ENCODE measurements around the gene SIPA1L3.
A peak's percentile ranks its signal among the peaks of the same experiment; 100 is the strongest.
"Not testable (repeated sequence)": the region's sequence is repeated elsewhere in the genome, so short reads cannot be mapped to it uniquely, and the experiment has no call there.

SIPA1L3 gene

DNA sequence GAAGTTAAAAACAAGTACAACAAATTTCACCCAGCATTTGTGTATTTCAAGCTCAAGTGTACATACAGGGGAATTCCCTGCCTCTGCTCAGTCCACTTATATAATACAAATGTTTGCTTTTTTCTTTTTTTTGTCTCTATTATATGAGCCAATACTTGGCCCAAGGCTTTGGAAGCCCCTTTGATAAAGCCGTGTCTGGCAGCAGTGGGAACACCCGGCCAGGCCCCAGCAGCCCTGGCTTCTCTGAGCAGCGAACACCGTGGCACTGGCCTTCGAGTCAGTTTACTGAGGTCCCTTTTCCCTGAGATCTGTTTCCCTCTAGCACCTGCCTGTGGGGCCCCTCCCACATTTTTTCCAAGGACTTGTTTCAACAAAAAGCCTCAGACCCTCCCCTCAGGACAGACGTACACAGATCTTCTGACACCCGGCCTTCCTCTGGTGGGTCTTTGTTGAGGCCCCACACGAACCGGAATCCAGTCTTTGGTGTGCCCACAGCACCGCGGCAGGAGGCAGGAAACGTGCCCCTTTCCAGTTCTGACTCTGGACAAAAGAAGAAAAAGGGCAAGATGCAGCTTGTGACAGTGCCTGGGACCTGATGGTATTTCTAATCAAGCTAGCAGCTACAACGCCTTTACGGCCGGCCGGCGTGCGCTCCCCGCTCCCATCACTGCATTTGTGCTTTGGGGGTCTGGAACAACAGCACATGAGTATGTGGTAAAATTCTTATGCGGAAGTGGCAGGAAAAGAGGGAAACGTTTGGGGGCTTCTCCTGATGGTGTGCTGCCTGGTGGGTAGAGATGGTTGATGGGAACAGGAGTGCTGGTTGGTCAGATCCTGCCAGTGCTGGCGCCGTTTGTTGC, 13.8 kb downstream of the SIPA1L3 start:
- H3K27me3 ChIP-seq, result no peaks in the 10 kb centered on the region
- TF ChIP-seq, protein P1, sequence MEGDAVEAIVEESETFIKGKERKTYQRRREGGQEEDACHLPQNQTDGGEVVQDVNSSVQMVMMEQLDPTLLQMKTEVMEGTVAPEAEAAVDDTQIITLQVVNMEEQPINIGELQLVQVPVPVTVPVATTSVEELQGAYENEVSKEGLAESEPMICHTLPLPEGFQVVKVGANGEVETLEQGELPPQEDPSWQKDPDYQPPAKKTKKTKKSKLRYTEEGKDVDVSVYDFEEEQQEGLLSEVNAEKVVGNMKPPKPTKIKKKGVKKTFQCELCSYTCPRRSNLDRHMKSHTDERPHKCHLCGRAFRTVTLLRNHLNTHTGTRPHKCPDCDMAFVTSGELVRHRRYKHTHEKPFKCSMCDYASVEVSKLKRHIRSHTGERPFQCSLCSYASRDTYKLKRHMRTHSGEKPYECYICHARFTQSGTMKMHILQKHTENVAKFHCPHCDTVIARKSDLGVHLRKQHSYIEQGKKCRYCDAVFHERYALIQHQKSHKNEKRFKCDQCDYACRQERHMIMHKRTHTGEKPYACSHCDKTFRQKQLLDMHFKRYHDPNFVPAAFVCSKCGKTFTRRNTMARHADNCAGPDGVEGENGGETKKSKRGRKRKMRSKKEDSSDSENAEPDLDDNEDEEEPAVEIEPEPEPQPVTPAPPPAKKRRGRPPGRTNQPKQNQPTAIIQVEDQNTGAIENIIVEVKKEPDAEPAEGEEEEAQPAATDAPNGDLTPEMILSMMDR (IDR thresholded peaks at IDR 0.05), result no peak
- peaks cover under 1 to 4% of the 10 kb centered on the region in 2 experiments for H3K4me1 ChIP-seq (ENCODE audit: control insufficient read depth in 1 of 2, insufficient read depth in 1 of 2, low read depth in 1 of 2, low read length in 1 of 2)
- H3K36me3 ChIP-seq, result peaks cover 4% of the 10 kb centered on the region
- H3K4me3 ChIP-seq (ENCODE audit: low read depth in 1 of 2, low read length in 1 of 2), result no peak overlapping the region
- no peaks in the 10 kb centered on the region for H3K9me3 ChIP-seq
- H3K27ac ChIP-seq, result no peak overlapping the region

DNA sequence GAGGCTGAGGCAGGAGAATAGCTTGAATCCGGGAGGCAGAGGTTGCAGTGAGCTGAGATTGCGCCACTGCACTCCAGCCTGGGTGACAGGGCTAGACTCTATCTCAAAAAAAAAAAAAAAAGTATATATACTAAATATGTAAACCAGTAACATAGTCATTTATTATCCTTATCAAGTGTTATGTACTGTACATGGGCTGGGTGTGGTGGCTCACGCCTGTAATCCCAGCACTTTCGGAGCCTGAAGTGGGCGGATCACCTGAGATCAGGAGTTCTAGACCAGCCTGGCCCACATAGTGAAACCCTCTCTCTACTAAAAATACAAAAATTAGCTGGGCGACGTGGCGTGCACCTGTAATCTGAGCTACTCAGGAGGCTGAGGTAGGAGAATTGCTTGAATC, 17.6 kb downstream of the SIPA1L3 start:
- not testable (repeated sequence) for H3K36me3 ChIP-seq; H3K27ac ChIP-seq; H3K4me3 ChIP-seq (ENCODE audit: low read depth in 1 of 2, low read length in 1 of 2); H3K27me3 ChIP-seq; H3K9me3 ChIP-seq
- H3K4me1 ChIP-seq (ENCODE audit: control insufficient read depth in 1 of 2, insufficient read depth in 1 of 2, low read depth in 1 of 2, low read length in 1 of 2), result peaks cover 38 to 42% of the 10 kb centered on the region in 2 experiments

DNA sequence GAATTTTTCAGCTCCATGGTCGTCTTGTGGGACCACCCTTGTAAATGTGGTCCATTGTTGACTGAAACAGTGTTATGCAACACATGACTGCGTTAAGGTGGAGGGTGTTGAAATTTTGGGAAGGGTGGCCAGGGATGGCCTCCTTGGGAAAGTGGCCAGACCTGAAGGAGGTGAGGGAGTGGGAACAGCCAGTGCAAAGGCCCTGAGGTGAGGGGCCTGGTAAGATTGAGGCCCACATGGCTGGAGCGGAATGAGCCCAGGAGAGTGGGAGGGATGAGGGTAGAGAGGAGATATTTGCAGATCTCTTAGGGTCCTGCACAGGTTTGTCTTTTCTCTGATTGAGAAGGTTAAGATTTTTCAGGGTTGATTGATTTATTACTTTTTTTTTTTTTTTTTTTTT, 18.2 kb downstream of the SIPA1L3 start:
- TF ChIP-seq, protein P1 (IDR thresholded peaks at IDR 0.05), result no peak
- Histone ChIP-seq H3K4me3 (ENCODE audit: low read depth in 1 of 2, low read length in 1 of 2) (no peak overlapping the region), H3K27ac (no peak overlapping the region), H3K9me3 (no peaks in the 10 kb centered on the region), H3K4me1 (ENCODE audit: control insufficient read depth in 1 of 2, insufficient read depth in 1 of 2, low read depth in 1 of 2, low read length in 1 of 2) (peaks cover 40 to 43% of the 10 kb centered on the region in 2 experiments), H3K27me3 (no peaks in the 10 kb centered on the region), H3K36me3 (peaks cover 4% of the 10 kb centered on the region)

DNA sequence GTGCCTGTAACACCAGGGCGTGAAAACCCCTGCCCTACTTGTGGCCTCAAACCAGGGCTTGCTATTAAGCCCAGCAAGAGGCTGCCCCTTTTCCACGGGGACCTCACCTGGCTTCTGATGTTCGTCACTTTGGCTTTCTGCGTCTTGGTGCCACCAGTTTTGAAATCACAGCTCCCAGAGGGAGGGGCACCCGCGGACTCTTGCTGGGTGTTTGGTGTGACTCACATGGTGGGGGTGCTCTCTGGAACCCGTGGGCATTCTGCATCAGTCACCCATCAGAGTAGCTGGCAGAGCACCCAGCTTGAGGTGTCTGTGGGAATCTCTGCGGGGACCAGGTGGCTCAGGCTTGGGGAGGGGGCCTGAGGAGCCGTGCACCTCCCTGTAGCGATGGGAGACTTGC, 19.2 kb downstream of the SIPA1L3 start:
- Histone ChIP-seq H3K4me3 (ENCODE audit: low read depth in 1 of 2, low read length in 1 of 2) (no peak overlapping the region), H3K36me3 (peaks cover 4% of the 10 kb centered on the region), H3K27me3 (no peaks in the 10 kb centered on the region), H3K27ac (no peak overlapping the region), H3K4me1 (ENCODE audit: control insufficient read depth in 1 of 2, insufficient read depth in 1 of 2, low read depth in 1 of 2, low read length in 1 of 2) (peaks cover 40% of the 10 kb centered on the region in 2 experiments), H3K9me3 (no peaks in the 10 kb centered on the region)
- TF ChIP-seq, protein P1 (IDR thresholded peaks at IDR 0.05), result no peak

DNA sequence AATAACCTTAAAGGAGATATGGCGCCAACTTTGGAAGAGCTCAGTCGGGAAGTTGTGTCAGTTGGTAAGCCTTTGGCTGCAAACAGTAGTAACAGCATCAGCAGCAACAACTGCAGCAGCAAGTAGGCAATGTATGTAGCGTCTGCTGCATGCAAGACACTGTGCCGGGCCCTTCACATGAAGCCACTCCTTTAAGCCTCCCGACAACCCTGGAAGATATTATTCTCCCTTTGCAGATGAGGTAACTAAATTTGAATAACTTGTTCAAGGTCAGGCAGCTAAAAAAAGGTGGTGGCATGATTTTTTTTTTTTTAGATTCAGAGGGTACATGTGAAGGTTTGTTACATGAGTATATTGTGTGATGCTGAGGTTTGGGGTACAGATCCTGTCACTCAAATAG, 19.7 kb downstream of the SIPA1L3 start:
- Histone ChIP-seq H3K4me3 (ENCODE audit: low read depth in 1 of 2, low read length in 1 of 2) (no peak overlapping the region), H3K27ac (no peak overlapping the region), H3K27me3 (no peaks in the 10 kb centered on the region), H3K9me3 (no peaks in the 10 kb centered on the region), H3K4me1 (ENCODE audit: control insufficient read depth in 1 of 2, insufficient read depth in 1 of 2, low read depth in 1 of 2, low read length in 1 of 2) (peaks cover 41 to 43% of the 10 kb centered on the region in 2 experiments), H3K36me3 (peaks cover 4% of the 10 kb centered on the region)
- TF ChIP-seq, protein P1 (IDR thresholded peaks at IDR 0.05), result no peak

DNA sequence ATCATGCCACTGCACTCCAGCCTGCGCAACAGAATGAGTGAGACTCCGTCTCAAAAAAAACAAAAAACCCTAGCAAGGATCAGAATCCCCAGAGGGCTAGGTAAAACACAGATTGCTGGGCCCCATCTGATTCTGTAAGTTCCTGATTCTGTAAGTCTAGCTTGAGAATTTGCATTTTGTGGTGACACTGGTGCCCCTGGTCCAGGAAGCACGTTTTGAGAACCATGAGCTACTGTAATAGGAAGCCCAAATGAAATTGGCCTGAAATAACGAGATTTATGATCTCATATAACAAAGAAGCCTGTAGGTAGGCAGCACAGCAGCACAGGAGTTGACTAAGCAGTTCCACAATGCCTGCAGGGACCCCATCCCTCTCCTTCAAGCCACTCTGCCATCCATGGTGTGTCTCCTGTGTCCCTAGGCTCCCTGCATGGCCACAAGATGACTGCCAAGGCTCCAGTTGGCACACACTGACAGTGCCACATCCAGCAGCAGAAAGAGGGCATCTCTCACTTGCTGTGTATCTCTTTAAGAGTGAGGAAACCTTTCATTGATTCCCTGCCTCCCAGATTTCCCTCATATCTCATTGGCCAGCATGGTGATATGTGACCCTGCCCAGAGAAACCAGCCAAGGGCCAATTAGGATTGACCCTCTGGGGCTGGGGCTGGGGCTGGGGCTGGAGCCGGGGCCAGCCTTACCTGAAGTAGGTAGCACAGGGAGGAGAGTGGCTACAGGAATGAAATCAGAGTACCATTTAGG, 21.7 kb downstream of the SIPA1L3 start:
- peaks cover 59% of the 10 kb centered on the region in 2 experiments for H3K4me1 ChIP-seq (ENCODE audit: control insufficient read depth in 1 of 2, insufficient read depth in 1 of 2, low read depth in 1 of 2, low read length in 1 of 2)
- H3K9me3 ChIP-seq, result no peaks in the 10 kb centered on the region
- TF ChIP-seq, protein P1 (IDR thresholded peaks at IDR 0.05), result no peak
- H3K36me3 ChIP-seq, result no peaks in the 10 kb centered on the region
- peak overlapping the region in 1 of 2 experiments; percentile 18 for H3K4me3 ChIP-seq (ENCODE audit: low read depth in 1 of 2, low read length in 1 of 2)
- no peaks in the 10 kb centered on the region for H3K27me3 ChIP-seq
- H3K27ac ChIP-seq, result peak overlapping the region; percentile 69
